HL-60 (cell line): ENCODE measurements around the gene UST.

Experiments used
- DNase-seq, 2 experiments: peaks; one replicate each; pipeline ENCODE4 v3.0.0-alpha.2; 2010 to 2020; ENCODE audit warnings: low read depth in 1 of 2, low spot score in 1 of 2
- H3K27ac ChIP-seq: fragments of 250-450 bp; sonication (Bioruptor Pico); replicated peaks from 2 replicates; pipeline ENCODE4 v1.5.1; 2020; ENCODE audit warnings: mild to moderate bottlenecking, moderate library complexity
- H3K27me3 ChIP-seq: fragments of 250-450 bp; sonication (Bioruptor Pico); 2 replicates; pipeline ENCODE4 v1.5.1; 2021; ENCODE audit warnings: mild to moderate bottlenecking, moderate library complexity; ENCODE audit not compliant: insufficient read depth, poor library complexity, severe bottlenecking
- H3K4me3 ChIP-seq: replicated peaks from 2 replicates; pipeline ENCODE4 v1.5.1; 2011; ENCODE audit warnings: mild to moderate bottlenecking, control low read depth, low read length; ENCODE audit not compliant: insufficient read depth
- CTCF ChIP-seq: IDR thresholded peaks from one replicate; pipeline ENCODE4 v1.5.1; 2011; ENCODE audit warnings: low read length, control low read depth, inconsistent platforms; ENCODE audit not compliant: insufficient read depth
- GABPA ChIP-seq: IDR thresholded peaks from 2 replicates; pipeline ENCODE4 v1.6.1; 2012; ENCODE audit warnings: low read depth
- POLR2AphosphoS5 ChIP-seq: IDR thresholded peaks from 2 replicates; pipeline ENCODE4 v1.6.1; 2012; ENCODE audit warnings: low read depth
- REST ChIP-seq: IDR thresholded peaks from 2 replicates; pipeline ENCODE4 v1.6.1; 2012; ENCODE audit warnings: low read depth; ENCODE audit not compliant: insufficient replicate concordance
- SPI1 ChIP-seq: IDR thresholded peaks from 2 replicates; pipeline ENCODE4 v1.6.1; 2012; ENCODE audit warnings: low read depth, mild to moderate bottlenecking, borderline replicate concordance

Gene UST

GRCh38 chr6:148768646-148769270 lies 21.9 kb downstream of the UST start:
- Histone ChIP-seq H3K4me3 (no peak overlapping the region), H3K27ac (no peak overlapping the region), H3K27me3 (peaks cover 4% of the 10 kb centered on the region)
- no peak for TF ChIP-seq POLR2AphosphoS5
- TF ChIP-seq SPI1, result no peak
- TF ChIP-seq CTCF, result no peak
- TF ChIP-seq REST, result no peak
- no peak for TF ChIP-seq GABPA
- no peak for DNase-seq

- Histone ChIP-seq H3K27ac (no peak overlapping the region), H3K27me3 (no peaks in the 10 kb centered on the region), H3K4me3 (no peak overlapping the region)
- no peak for DNase-seq
- TF ChIP-seq SPI1 (no peak), CTCF (no peak), POLR2AphosphoS5 (no peak), GABPA (no peak), REST (no peak)
Observed at GRCh38 chr6:148769304-148769968, 22.6 kb downstream of the UST start.

- Histone ChIP-seq H3K27me3 (no peaks in the 10 kb centered on the region), H3K4me3 (no peak overlapping the region), H3K27ac (no peak overlapping the region)
- DNase-seq, result peak in 1 of 2 experiments; percentile 30
- TF ChIP-seq SPI1, result no peak
- TF ChIP-seq POLR2AphosphoS5, result no peak
- TF ChIP-seq CTCF, result no peak
- TF ChIP-seq REST, result no peak
- TF ChIP-seq GABPA, result no peak
Observed at GRCh38 chr6:148770408-148771211, 23.8 kb downstream of the UST start.
